Dendritic cell treated with granulocyte-macrophage colony-stimulating factor and Interleukin-4, amounts not matched to agents 40 ng/mL and 50 ng/mL, for 4 days (primary cell): ENCODE data around the gene CHERP.
A peak's percentile ranks its signal among the peaks of the same experiment; 100 is the strongest.

Source experiments
- H3K27ac Mint-ChIP-seq: one replicate; pipeline ENCODE4 v1.8.0; 2022; ENCODE audit warnings: mild to moderate bottlenecking, mixed read lengths
- H3K27me3 Mint-ChIP-seq: one replicate; pipeline ENCODE4 v1.8.0; 2022; ENCODE audit warnings: mild to moderate bottlenecking, mixed read lengths
- H3K36me3 Mint-ChIP-seq: one replicate; pipeline ENCODE4 v1.8.0; 2022; ENCODE audit warnings: low read depth, mixed read lengths
- H3K4me1 Mint-ChIP-seq: one replicate; pipeline ENCODE4 v1.8.0; 2022; ENCODE audit warnings: low read depth, mixed read lengths
- H3K4me3 Mint-ChIP-seq: one replicate; pipeline ENCODE4 v1.8.0; 2022; ENCODE audit warnings: mild to moderate bottlenecking, moderate library complexity, mixed read lengths
- H3K9me3 Mint-ChIP-seq: one replicate; pipeline ENCODE4 v1.8.0; 2022; ENCODE audit warnings: mixed read lengths
- intact Hi-C: fragments of 100-400 bp; cut with micrococcal nuclease; formaldehyde crosslinking; loops from one replicate; pipeline ENCODE4 v1.15.0; 2022

CHERP gene

DNA sequence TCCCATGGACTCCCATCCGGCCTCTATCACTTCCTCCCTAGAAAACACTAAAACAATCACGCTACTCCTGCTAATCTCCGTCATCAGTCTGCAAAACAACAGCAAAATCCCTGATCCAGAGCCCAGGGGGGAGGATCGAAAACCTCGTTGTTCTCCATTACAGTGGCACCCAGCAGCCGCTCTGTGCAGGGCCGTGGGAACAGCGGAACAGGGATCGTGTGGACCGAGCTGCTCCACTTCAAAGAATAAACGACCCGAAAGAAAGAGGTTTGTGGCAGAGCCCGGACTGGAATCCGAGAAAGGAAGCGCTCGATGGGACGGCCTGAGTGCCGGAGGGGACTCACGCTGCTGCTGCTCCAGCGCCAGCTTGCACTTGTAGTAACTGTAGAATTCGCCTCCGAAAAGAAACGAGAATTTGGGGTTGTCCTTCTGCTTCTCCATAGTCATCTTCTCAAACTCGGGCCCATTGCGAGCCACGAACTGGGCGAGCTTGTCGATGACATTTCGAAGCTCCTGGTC lies 652 bp downstream of the CHERP start:
- intact Hi-C loops, result loop anchor here (1.0 to 10.0 kb wide), 5 partner anchors 31 to 97 kb away; partner anchors contain the start of genes C19orf44, CALR3, MED26 and SLC35E1
- Mint-ChIP-seq H3K36me3 (peaks cover 54% of the 10 kb centered on the region), H3K4me1 (peaks cover 54% of the 10 kb centered on the region), H3K27me3 (no peaks in the 10 kb centered on the region), H3K27ac (peak overlapping the region; percentile 80), H3K9me3 (no peaks in the 10 kb centered on the region), H3K4me3 (peak overlapping the region; percentile 82)

DNA sequence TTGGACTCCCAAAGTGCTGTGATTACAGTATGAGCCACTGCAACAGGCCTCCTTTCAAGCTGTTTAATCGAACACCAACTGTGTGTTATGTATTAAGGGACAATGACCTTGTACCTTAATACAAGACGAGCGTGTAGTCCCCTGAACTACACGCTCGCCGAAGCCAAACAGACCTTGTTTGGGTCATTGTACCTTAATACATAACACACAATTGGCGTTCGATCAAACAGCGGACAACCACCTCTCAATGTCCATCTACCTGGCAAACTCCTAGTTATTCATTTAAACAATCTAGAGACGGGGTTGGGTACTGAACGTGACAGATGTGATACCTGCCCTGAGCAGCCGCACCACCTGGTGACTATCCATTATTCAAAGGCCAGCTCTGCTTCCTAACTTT lies 1.3 kb downstream of the CHERP start:
- Mint-ChIP-seq H3K27ac (peak overlapping the region; percentile 80), H3K36me3 (peaks cover 60% of the 10 kb centered on the region), H3K4me1 (peaks cover 54% of the 10 kb centered on the region), H3K9me3 (no peaks in the 10 kb centered on the region), H3K4me3 (peak overlapping the region; percentile 82), H3K27me3 (no peaks in the 10 kb centered on the region)
- intact Hi-C loops, result loop anchor here (10.0 kb wide), 1 partner anchor 96 kb away; no protein-coding TSS in a partner anchor

DNA sequence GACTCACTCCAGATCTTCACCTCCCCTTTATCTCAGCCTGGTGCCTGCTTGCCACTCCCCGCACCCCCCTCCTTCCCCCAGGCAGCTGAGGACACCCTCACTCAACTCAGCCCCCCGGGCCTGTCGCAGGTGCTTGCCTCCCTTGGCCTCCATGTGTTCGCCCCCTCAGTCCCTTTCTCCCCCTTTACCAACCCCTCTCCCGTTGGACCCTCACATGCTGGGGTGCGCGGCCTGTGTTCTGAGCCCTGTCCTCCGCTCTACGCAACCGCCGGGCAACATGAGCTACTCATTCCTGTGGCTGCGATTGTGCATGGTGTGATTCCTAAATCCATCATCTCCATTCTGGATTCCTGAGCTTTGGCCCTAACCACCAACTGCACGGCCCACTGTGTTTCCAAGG lies 5.1 kb downstream of the CHERP start:
- peaks cover 93% of the 10 kb centered on the region for H3K36me3 Mint-ChIP-seq
- intact Hi-C loops, result no loop called here
- peaks cover 31% of the 10 kb centered on the region for H3K4me1 Mint-ChIP-seq
- H3K4me3 Mint-ChIP-seq, result no peak overlapping the region
- H3K9me3 Mint-ChIP-seq, result no peaks in the 10 kb centered on the region
- no peak overlapping the region for H3K27ac Mint-ChIP-seq
- H3K27me3 Mint-ChIP-seq, result no peaks in the 10 kb centered on the region

DNA sequence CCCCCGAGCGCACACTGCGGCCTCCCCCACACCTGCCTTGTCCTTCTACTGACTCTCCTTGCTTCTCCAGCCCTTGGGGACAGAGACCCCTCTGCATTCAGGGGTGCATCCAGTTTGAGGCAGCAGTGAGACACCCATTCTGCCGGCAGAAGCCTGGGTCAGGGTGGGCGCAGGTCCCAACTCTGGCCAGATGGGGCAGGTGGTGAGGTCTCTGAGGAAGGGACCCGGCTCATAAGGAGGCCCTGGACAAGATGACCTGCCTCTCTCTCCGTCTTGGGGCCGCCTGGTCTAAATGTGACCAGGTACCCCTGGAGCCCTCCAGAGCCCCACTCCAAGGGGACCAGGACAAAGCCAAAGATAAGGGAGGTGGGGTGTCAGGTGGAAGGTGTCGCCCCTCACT lies 6.1 kb downstream of the CHERP start:
- Mint-ChIP-seq H3K4me1 (peaks cover 26% of the 10 kb centered on the region), H3K36me3 (peaks cover 97% of the 10 kb centered on the region), H3K4me3 (no peak overlapping the region), H3K27me3 (no peaks in the 10 kb centered on the region), H3K9me3 (no peaks in the 10 kb centered on the region), H3K27ac (no peak overlapping the region)
- intact Hi-C loops, result no loop called here

DNA sequence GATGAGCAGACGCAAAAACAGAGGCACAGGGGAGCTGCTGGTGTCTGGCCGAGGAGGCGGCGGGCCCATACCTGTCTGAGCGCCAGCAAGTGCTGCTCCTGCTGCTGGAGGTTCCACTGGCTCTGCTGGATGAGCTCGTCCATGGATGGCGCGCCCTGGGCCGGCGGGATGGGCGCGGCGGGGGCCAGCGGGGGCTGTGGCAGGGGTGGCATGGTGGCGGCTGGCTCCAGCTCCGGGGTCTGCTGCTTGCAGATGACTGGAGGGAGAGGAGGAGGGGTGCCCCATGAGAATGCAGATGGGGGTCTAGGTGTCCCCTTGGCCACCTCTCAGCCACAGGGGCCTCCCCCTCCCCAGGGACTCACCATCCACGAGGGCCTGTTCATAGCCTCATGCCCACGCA lies 6.9 kb downstream of the CHERP start:
- H3K4me3 Mint-ChIP-seq, result no peak overlapping the region
- peaks cover 100% of the 10 kb centered on the region for H3K36me3 Mint-ChIP-seq
- H3K9me3 Mint-ChIP-seq, result no peaks in the 10 kb centered on the region
- H3K27ac Mint-ChIP-seq, result no peak overlapping the region
- intact Hi-C loops, result no loop called here
- no peaks in the 10 kb centered on the region for H3K27me3 Mint-ChIP-seq
- peaks cover 24% of the 10 kb centered on the region for H3K4me1 Mint-ChIP-seq

DNA sequence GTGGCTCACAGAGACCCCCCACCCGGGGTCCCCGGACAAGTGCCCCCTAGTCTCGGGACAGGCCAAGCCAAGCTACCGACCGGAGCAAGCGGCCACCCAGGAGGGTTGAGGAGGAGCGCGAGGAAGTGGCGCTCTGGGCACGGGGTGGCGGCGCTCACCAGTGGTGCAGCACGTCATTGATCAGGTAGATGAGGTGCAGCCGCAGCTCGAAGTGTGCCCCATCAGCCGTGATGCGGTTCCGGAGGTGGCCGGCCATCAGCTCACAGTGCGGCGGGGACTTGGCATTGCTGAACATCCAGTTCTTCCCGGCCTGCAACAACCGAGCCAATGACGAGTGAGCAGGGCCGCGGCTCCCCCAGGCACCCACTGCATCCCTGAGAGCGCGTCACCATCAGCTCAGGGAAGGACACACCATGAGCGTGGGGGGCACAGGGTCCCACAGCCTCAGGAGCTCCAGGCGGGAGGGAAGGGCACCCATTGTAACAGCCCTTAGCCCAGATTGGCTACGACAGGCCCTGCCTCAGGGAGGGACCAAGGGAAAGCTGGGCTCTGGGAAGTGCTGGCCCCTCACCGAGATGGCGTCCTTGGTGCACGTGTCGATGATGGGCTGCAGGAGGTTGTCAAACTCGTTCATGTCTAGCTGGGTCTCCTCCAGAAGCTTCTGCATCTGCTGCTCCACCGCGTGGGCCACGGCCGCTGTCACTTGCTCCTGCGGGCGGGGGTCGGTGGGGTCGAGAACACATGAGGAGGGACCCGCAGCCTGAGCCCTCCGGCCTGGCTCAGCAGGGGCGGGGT lies 9.6 kb downstream of the CHERP start:
- Mint-ChIP-seq H3K9me3 (no peaks in the 10 kb centered on the region), H3K27ac (no peak overlapping the region), H3K4me3 (no peak overlapping the region), H3K4me1 (peaks cover 5% of the 10 kb centered on the region), H3K27me3 (no peaks in the 10 kb centered on the region), H3K36me3 (peaks cover 100% of the 10 kb centered on the region)
- intact Hi-C loops, result no loop called here

DNA sequence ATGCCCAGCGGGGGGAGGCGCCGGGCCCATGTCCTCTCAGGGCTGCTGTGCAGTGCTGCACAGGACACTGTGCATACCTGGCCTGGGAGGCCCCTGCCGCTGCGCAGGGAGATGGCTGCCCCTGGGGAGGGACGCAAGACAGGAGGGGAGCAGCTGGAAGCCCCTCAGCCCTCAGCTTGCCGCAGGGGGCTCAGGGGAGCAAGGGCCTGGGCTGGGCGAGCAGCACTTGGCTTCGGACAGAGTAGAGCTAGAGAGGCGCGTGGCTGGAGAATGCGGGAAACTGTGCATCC lies 10.9 kb downstream of the CHERP start:
- H3K27ac Mint-ChIP-seq, result no peak overlapping the region

DNA sequence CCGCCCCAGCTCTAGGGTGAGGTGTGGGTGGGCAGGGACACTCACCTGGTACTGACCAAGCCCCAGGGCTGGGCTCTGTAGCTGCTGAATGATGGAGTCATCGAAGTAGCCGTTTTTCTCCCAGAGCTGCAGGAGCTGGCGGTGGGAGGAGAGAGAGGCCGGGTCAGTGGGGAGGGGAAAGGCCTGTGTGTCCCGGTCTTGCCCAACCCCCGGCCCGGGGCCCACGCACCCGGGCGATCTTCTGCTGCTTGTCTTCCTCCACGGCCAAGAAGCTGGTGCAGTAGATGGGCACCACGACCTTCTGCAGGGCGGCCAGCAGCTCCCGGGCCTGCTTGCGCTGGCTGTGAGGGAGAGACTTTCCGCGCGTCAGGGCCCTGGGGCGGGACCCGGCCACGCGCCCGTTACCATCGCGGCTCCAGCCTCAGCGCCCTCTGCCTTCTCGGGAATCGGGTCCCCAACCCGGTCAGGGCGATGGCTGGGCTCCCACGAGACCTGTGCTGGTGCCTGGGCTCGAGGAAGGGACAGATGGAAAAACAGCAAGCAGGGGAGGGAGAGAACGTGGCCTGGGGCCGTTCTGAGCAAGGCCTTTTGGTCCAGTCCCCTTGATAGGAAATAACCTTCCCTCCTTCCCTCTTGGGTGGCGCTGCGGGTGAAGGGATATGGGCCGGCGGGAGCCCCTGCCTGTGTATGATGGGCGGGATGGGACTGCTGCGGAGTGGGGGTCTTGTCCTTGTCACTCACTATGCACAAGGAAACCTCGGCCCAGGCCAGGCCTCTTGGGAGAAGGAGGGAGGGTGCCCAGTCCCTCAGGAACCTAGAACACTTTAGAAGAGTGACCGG lies 11.5 kb downstream of the CHERP start:
- H3K4me3 Mint-ChIP-seq, result no peak overlapping the region
- no peaks in the 10 kb centered on the region for H3K4me1 Mint-ChIP-seq
- no peak overlapping the region for H3K27ac Mint-ChIP-seq
- H3K36me3 Mint-ChIP-seq, result peaks cover 100% of the 10 kb centered on the region
- intact Hi-C loops, result no loop called here
- no peaks in the 10 kb centered on the region for H3K27me3 Mint-ChIP-seq
- H3K9me3 Mint-ChIP-seq, result no peaks in the 10 kb centered on the region

More for the DNA sequence above, 10.9 kb downstream of the CHERP start:
- no peaks in the 10 kb centered on the region for H3K9me3 Mint-ChIP-seq
- no peak overlapping the region for H3K4me3 Mint-ChIP-seq
- H3K4me1 Mint-ChIP-seq, result no peaks in the 10 kb centered on the region
- no peaks in the 10 kb centered on the region for H3K27me3 Mint-ChIP-seq
- intact Hi-C loops, result no loop called here
- peaks cover 100% of the 10 kb centered on the region for H3K36me3 Mint-ChIP-seq

DNA sequence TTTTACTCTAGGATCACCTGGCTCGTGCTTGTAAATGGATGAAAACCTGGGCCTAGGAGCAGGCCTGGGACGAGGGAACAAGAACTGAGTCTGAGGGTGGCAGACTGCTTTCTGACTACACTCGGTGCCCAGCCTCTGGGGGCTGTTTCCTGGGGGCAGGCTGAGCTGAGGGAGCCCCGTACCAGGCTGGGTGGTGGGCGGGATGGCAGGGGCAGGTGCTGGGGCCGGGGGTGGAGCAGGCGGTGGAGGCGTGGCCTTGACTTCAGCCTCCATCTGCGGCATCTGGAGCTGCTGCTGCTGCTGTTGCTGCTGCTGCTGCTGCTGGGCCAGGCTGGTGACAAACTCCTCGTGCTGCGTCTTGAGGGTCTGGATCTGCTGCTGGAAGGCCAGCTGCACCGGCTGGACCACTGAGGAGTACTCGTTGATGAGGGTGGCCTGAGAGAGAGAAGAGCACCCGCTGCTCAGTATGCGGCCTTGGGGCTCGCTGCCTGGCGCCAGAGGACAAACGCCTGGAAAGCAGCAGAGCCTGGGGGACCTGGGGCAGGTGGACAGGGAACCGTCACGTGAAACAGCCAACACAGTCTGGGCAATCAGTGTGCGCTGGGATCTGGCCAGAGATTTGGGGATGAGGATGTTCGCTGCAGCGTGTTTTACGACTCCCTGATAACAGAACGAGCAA lies 12.6 kb downstream of the CHERP start:
- Mint-ChIP-seq H3K9me3 (no peaks in the 10 kb centered on the region), H3K27ac (no peak overlapping the region), H3K4me3 (no peak overlapping the region), H3K36me3 (peaks cover 100% of the 10 kb centered on the region), H3K4me1 (no peaks in the 10 kb centered on the region), H3K27me3 (no peaks in the 10 kb centered on the region)
- intact Hi-C loops, result no loop called here

DNA sequence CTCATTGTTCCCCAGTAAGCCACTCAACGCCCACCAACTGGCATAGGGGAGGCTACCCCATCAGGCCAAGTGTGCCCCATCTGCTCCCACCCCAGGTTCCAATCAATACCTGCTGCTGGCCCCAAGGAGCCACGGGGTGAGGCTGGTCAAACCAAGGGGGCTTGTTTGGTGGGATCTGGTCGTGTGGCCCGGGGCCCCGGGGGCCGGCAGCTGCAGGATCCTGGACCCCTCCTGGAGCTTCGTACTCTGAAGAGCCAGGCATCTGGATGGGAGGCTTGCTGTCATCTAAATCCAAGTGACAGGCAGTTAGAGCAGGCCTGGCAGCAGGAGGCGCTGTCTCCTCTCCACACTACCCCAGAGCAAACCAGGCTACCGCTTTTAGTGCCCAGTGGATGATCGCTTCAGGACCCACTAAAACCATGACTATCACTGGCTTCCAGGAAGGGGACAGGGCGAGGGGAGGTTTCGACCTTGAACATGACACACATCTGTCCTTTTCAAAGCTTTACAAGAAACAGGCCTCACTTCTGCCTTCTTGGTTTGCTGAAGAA lies 14.2 kb downstream of the CHERP start:
- peaks cover 100% of the 10 kb centered on the region for H3K36me3 Mint-ChIP-seq
- intact Hi-C loops, result no loop called here
- no peak overlapping the region for H3K4me3 Mint-ChIP-seq
- H3K4me1 Mint-ChIP-seq, result no peaks in the 10 kb centered on the region
- H3K27ac Mint-ChIP-seq, result no peak overlapping the region
- no peaks in the 10 kb centered on the region for H3K27me3 Mint-ChIP-seq
- no peaks in the 10 kb centered on the region for H3K9me3 Mint-ChIP-seq

DNA sequence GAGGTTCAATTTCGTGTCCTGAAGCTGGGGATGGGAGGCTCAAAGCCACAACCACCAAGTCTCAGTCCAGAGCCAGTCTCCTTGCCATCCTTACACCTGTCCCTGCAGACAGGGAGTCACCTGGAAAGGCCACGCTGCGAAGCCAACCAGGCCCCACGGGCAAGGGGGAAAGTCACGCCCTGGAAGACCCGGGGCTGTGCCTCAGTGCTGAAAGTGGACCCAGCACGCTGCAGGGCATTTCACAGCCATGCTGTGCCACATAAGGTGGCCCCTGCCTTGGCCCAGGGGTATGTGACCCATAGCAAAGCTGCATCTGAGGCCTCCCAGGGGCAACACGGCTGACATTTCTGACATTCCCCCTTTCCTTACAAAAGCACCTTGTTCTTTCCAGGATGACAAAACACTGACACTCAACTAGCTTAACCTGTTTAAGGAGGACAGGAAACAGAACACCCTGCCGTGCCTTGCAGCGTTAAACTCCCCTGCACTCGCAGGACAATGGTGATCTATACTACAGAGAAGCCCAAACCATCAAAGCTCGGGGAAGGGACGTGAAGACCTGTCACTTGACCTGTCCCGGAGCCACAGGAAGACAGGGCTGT lies 14.8 kb downstream of the CHERP start:
- Mint-ChIP-seq H3K27me3 (no peaks in the 10 kb centered on the region), H3K4me1 (no peaks in the 10 kb centered on the region), H3K36me3 (peaks cover 100% of the 10 kb centered on the region), H3K4me3 (no peak overlapping the region), H3K9me3 (no peaks in the 10 kb centered on the region), H3K27ac (no peak overlapping the region)
- intact Hi-C loops, result no loop called here

DNA sequence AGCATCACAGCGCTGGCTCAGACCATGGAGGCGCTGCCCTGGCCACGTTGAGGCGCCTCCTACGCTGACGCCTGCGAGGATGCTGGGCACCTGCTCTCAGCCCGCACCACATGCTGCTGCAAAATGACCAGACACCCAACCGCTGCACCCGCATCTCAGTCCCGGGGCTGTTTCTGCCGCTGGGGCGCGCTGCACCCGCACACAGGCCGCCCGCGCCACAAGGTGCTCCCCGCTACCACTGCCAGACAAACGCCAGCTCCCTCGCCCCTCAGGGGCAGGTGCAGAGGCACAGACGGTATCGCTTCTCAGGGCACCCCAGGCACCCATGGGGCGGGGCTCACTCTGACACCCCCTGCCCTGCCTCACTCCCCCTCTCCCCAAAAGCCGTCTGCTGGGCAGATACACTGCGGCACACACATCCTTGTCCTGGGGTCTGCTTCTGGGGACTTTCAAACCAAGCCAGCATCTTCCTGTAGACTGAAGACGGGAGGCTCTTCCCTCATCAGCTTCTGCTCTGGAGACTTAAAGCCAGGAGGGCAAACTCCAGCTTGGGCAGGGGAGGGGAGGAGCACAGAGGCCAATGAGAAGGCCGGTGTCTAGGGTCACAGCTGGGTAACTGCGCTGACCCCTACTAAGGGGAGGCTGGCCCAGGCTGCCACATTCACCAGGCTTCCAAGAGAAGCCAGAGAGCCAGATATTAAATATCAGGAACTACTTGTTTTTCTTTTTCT lies 16.3 kb downstream of the CHERP start:
- Mint-ChIP-seq H3K27me3 (no peaks in the 10 kb centered on the region), H3K9me3 (no peaks in the 10 kb centered on the region), H3K27ac (no peak overlapping the region), H3K36me3 (peaks cover 100% of the 10 kb centered on the region), H3K4me3 (no peak overlapping the region), H3K4me1 (no peaks in the 10 kb centered on the region)
- intact Hi-C loops, result no loop called here
